Measurements from ENCODE around the gene THAP9.
A peak's percentile ranks its signal among the peaks of the same experiment; 100 is the strongest.
"Not testable (repeated sequence)": the region's sequence is repeated elsewhere in the genome, so short reads cannot be mapped to it uniquely, and the experiment has no call there.

Gene THAP9

GRCh38 chr4:82900411-82901182 lies at the start of gene THAP9:
TSS of gene THAP9 (plus strand) at chr4:82900735. CDS start at chr4:82900803, 68 bp downstream.
- DNase-seq = peak; percentile 96

DNA sequence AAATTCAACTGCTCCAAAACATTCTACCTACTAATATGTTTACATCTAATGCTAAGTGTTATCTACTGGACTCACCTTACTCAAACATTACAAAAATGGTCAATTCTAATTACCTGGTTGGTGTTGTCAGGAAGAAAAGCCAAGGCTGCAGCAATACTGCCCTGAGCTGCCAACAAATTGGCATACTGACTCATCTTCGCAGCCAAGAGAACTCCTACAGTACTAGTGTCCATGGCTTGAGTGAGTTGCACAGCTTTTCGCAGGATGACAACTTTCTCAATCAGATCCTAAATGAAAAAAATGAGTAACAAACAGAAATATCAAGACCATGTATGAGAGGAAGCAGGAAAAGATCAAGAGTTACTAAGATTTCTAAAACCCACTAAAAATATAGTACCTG lies 49.2 kb upstream of the THAP9 start:
- DNase-seq = no peak

GRCh38 chr4:82851885-82852750 lies 48.4 kb upstream of the THAP9 start:
- no peak for DNase-seq

DNA sequence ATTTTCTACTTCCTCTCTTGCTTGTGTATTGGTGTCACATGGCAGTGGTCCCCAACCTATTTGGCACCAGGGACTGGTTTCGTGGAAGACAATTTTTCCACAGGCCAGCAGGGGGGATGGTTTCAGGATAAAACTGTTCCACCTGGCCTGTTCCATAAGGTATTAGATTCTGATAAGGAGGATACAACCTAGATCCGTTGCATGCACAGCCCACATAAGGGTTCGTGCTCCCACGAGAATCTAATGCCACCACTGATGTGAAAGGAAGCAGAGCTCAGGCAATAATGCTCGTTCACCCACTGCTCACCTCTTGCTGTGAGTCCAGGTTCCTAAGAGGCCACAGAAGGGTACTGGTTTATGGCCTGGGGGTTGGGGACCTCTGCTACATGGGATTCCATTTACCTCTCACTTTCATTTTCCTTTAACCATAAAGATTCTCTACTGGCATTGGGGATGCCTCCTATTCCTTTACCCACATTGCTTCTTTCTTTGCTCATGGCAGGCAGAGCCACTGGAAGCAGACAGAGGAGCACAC lies 47.7 kb upstream of the THAP9 start:
- no peak for DNase-seq

DNA sequence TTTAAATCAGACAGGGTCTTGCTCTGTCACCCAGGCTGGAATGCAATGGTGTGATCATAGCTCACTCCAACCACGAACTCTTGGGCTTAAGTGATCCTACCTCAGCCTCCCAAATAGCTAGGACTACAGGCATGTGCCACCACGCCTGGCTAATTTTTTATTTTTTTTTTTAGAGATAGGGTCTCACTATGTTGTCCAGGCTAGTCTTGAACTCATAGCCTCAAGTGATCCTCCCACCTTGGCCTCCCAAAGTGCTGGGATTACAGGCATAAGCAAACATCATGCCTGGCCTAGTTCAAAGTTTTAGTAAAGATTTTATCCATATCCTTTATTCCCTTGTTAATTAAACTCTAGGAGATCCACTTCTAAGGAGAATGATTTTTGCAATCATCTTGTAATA lies 40.0 kb upstream of the THAP9 start:
- not testable (repeated sequence) for DNase-seq

- DNase-seq = no peak
Observed at GRCh38 chr4:82861529-82861928, 39.0 kb upstream of the THAP9 start.

DNA sequence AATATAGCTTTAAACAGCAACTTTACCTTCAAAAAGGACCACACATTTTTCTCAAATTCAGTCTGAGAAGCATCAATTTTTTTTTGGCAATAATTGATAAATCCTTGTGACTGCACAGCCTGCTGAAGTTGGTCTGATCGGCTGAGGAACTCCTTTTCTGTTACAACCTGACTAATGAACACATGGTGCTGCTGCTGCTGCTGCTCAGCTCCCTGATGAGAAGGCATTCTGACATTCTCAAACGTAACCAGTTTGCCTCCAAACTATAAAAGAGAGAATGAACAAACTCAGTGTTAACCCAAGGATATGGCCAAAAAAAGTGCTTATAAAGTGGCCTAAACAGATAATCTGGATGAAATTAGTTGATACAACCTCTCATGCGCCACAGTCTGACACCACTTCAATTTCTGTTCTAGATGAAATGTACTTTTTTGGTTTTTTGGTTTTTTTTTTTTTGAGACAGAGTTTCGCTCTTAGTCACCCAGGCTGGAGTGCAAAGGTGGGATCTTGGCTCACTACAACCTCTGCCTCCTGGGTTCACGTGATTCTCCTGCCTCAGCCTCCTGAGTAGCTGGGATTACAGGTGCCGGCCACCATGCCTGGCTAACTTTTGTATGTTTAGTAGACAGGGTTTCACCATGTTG lies 36.1 kb upstream of the THAP9 start:
- no peak for DNase-seq

- no peak for DNase-seq
Observed at GRCh38 chr4:82865592-82865991, 34.9 kb upstream of the THAP9 start.

GRCh38 chr4:82866033-82866432 lies 34.5 kb upstream of the THAP9 start:
- not testable (repeated sequence) for DNase-seq

- DNase-seq = no peak
Observed at GRCh38 chr4:82866706-82867385, 33.7 kb upstream of the THAP9 start.

DNA sequence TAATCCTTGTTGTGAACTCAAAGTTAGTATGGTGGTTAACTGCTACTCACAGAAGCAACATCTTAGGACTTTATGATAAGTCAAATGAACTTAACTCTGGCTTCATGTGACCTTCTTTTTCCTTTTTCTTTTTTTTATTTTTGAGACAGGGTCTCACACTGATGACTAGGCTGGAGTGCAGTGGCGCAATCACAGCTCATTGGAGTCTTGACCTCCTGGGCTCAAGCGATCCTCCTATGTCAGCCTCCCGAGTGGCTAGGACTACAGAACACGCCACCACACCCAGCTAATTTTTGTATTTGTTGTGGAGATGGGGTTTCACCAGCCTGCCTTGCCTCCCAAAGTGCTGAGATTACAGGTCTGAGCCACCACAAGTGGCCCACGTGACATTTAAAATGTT lies 32.0 kb upstream of the THAP9 start:
- DNase-seq = no peak

GRCh38 chr4:82885410-82885809 lies 15.1 kb upstream of the THAP9 start:
- DNase-seq = no peak

- no peak for DNase-seq
Observed at GRCh38 chr4:82886147-82886942, 14.2 kb upstream of the THAP9 start.

- no peak for DNase-seq
Observed at GRCh38 chr4:82889287-82889686, 11.2 kb upstream of the THAP9 start.

DNA sequence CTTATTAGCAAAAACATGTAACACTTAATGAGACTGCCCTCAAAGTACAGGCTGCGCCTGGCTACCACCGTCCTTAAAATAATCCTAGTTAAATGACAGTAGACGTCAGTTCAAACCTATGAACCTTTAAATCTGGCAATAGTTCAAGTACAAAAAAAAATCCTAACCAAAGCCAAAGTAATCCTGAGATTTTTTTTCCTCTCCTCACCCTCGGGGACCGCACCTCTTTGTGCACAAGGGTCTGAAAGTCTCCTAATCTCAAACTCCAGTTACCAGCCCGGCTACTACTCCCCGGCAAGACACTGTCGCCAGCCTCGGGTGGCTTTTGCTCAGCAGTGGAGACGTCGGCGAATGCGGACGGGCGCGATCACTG lies 10.0 kb upstream of the THAP9 start:
- no peak for DNase-seq

GRCh38 chr4:82890901-82891706 lies 9.4 kb upstream of the THAP9 start, which contains the start of gene SEC31A:
TSS of gene SEC31A (minus strand) at chr4:82891153. CDS start at chr4:82881936, 9,217 bp downstream.
- DNase-seq = peak; percentile 96

GRCh38 chr4:82891707-82892466 lies 8.6 kb upstream of the THAP9 start:
- no peak for DNase-seq

DNA sequence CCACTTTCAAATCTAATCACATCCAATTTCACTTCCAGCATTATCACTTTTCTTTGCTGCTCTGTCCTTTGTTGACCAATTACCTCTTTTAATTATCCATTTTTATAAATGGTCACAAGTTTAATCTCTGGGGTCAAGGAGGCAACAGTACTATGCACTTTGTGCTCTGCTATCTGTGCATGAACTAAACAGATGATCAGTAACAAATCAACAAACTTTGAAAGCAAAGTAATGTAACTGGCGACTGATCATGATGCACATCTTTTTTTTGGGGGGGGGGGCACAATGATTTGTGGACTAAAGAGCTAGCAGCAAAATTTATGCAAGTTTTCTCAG lies 8.1 kb upstream of the THAP9 start:
- DNase-seq = no peak

DNA sequence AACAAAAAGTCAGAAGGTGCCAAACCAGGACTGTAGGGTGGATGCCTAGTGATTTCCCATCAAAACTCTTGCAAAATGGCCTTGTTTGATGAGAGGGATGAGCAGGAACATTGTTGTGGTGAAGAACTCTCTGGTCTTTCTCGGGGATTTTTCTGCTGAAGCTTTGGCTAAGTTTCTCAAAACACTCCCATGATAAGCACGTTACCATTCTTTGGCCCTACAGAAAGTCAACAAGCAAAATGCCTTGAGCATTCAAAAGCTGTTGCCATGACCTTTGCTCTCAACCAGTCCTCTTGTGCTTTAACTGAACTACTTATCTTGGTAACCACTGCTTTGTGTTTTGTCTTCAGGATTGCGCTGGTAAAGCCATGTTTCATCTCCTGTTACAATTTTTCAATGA lies 6.6 kb upstream of the THAP9 start:
- DNase-seq = no peak

DNA sequence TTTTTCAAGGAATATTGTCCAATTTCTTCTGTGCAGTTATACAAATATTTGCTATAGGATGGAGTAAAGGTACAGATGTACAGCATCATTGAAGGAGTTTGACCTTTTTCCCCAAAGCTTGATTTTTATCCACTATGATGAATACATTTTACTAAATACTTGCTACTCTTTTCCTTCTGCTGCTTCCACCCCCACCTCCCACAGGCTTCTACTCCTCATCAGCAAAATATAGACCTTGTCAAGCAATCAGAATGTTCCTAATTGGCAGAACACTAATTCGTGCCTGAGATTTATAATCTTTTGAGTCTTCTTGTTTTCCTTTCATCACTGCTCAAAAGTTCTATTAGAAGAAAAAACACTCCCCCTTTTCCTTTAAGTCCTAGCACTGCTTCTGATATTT lies 3.8 kb upstream of the THAP9 start:
- DNase-seq = no peak
